Renal pelvis (tissue), 4 donors: Measurements from ENCODE around the gene NPSR1. TPM values are rescaled to one million over a fixed set of nuclear protein-coding genes. Genes with fewer than 3 reads are reported as not detected.
A peak's percentile ranks its signal among the peaks of the same experiment; 100 is the strongest.
"Not testable (repeated sequence)": the region's sequence is repeated elsewhere in the genome, so short reads cannot be mapped to it uniquely, and the experiment has no call there.

Source experiments
- DNase-seq: peaks from one replicate; pipeline ENCODE4 v3.0.0-alpha.2; 2013
- polyA plus RNA-seq, 3 donors: library from polyadenylated mRNA; unstranded; fragments of 120-200 nt; gene quantifications; one replicate each; pipeline ENCODE4 v1.2.1, GENCODE V29; 2013; ENCODE audit not compliant: insufficient read length in 3 of 3

NPSR1 gene
- polyA plus RNA-seq, 3 donors: 0.06 TPM; not detected in 2

- DNase-seq: no peak
Observed at GRCh38 chr7:34756691-34757090, 98.7 kb downstream of the NPSR1 start.

GRCh38 chr7:34757570-34758110 is 99.6 kb downstream of the NPSR1 start:
- DNase-seq: no peak

DNA sequence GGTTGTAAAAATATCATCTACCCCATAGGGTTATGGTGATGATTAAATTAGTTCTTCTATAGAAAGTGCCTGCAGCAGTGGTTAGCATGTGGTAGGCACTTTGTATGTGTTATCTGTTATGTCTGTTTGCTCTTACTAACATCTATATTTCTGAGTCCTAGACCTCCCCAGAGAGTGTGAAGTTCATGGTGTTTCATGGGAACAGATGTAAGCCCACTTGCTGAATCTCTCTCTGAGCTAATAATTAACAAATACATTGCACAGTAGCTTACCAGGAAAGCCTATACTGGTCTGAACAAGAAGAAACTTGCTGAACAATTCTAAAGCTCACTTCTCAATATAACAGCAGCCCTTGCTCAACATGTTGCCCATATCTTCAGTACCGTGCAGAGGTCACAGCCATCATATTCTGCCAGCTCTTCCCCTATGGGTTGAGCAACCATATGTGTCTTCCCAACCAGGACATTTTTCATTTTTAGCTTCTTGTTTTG is 100.1 kb downstream of the NPSR1 start:
- no peak for DNase-seq

DNA sequence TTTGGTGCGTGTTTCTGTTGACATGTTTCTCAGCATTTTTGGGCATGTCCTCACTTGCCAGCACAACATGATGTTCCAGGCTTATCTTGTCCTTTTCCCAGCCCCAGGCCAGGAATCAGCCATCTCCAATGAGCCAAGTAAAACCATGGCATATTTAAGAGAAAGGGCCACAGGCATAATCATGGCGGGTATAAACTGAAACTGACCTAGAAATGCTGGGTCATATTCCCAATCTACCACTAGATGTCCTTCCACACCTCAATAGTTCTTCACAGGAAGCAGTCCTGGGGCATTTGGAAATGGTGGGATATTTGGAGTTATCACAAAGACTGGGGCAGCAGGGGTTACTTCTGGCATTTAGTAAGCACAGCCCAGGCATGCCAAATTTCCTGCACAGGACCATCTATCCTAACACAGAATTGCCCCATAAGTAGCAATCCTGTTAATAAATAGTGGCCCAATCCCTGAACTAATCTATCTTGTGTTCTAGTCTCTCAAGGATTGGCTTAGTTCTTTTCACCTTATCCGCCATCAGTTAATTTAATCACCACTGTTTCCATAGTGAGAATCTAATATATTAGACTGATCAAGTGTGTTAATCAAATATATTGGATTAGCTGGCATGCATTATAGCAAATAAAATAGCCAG is 101.6 kb downstream of the NPSR1 start:
- DNase-seq: peak; percentile 28

DNA sequence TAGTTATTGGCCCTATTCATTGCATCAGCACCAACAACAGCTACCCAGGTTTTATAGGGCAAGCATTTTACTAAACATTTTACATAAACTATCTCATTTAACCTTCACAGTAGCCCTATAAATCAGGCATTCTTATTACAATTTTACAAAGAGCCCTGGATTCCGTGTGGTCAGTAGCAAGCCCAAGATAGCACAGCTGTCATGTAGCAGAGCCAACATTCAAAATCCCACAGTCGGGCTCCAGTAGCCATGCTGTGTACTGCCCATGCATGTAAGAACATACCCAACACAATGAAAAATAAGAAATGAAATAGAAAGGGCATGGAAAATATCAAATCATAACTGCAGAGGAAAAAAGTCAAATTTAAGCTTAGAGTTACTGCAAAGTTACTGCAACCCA is 102.3 kb downstream of the NPSR1 start:
- DNase-seq: no peak

GRCh38 chr7:34761206-34761605 is 103.2 kb downstream of the NPSR1 start:
- no peak for DNase-seq

GRCh38 chr7:34761627-34762026 is 103.6 kb downstream of the NPSR1 start:
- no peak for DNase-seq

GRCh38 chr7:34762764-34763163 is 104.7 kb downstream of the NPSR1 start:
- no peak for DNase-seq

DNA sequence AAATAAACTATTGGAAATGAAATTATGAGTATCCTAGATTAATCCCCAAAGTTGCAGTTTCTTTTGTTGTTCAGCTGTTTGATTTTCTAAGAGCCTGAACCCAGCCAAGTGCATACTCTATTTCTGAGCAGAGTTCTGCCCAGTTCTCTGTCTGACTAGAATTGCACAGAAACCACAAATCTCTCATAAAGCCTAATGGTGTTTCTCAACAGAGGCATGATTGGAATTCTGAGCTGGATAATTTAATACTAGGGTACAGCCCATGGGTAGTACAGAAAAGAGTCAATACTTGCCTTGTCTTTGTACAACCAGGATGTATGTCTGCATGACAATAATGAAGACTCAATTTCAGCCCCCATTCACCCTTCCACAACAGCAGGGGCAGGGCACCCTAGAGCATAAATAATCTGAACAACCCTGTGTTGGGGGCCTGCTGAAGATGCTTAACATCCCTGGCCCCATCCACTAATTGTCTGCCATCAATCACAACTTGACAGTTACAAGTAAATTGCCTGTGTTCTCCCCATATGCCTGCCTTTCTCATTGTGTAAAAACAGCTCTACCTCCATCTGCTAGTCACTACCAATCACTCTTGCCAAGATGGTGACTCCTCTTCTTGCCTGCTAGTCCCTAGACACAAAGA is 114.4 kb downstream of the NPSR1 start:
- no peak for DNase-seq

GRCh38 chr7:34776748-34777358 is 118.8 kb downstream of the NPSR1 start:
- no peak for DNase-seq

GRCh38 chr7:34780546-34780945 is 122.5 kb downstream of the NPSR1 start:
- DNase-seq: no peak

- DNase-seq: no peak
Observed at GRCh38 chr7:34787586-34787985, 129.6 kb downstream of the NPSR1 start.

GRCh38 chr7:34806831-34807230 is 148.8 kb downstream of the NPSR1 start:
- DNase-seq: no peak

GRCh38 chr7:34807548-34808340 is 149.7 kb downstream of the NPSR1 start:
- no peak for DNase-seq

GRCh38 chr7:34814203-34814842 is 156.3 kb downstream of the NPSR1 start:
- DNase-seq: not testable (repeated sequence)

DNA sequence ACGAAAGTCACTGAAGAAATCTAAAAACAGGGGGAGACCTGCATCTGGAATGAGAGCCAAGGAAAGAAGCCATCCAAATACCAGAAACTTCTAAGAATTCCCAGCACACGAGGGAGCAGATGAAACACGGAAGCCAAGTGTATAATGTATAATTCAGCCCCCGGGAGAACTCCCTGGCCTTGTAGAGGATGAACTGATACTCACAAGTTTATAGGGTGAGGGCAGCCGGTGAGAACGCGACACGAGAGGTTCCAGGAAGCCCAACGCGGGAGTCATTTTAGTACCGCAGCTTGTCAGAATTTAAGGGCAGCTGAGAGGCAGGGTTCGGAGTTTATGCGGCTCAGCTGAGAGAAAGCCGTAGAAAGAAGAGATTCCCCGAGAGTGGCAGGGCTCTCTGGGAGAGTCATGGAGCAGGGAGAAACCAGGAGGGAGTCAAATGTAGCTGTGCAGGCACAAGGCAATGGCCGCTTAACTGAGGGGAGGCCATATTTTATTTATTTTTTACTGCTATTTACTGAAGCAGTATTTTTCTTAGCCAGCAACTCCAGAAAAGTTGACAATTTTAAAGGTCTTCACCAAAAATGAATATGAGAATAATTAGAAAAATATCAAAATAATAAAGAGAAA is 164.0 kb downstream of the NPSR1 start:
- DNase-seq: no peak

- peak; percentile 21 for DNase-seq
Observed at GRCh38 chr7:34823650-34824258, 165.7 kb downstream of the NPSR1 start.

- DNase-seq: no peak
Observed at GRCh38 chr7:34825221-34825620, 167.2 kb downstream of the NPSR1 start.

DNA sequence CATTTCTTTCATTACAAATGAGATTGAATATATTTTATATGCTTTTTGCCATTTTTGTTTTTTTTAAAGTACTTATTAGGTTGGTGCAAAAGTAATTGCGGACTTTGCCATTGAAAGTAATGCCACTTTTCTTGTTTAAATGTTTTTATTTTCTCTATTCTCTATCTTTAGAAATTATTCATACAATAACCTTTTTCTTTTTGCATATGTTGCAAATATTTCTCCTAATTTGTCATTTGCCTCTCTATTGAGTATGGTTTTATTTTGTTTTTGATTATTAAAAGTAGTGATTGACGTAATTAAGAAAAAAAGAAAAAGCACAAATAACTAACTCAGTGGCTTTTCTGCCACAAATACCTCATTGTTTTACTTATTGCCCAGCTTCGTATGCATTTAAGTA is 172.4 kb downstream of the NPSR1 start:
- DNase-seq: no peak

- no peak for DNase-seq
Observed at GRCh38 chr7:34831436-34831835, 173.4 kb downstream of the NPSR1 start.

DNA sequence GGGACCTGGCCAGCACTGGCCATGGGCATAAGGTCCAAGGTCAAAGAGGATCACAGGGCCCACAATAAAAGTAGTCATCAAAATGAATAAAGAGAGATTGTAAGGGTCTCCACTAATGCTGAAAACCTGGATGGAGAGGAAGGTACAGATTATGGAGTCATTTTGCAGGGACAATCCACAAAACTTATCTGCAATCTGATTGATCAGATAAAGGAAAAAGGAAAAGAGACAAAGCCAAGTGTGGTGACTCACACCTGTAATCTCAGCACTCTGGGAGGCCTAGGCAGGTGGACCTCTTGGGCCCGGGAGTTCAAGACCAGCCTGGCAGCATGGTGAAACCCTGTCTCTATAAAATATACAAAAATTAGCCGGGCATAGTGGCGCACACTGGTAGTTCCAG is 174.0 kb downstream of the NPSR1 start:
- DNase-seq: no peak
